HG02870 (cell line): ENCODE data around the gene GRK2.
A peak's percentile ranks its signal among the peaks of the same experiment; 100 is the strongest.

Source experiments
- ATAC-seq: cut with Tn5 transposase; IDR thresholded peaks from one replicate; pipeline ENCODE4 v1.9.1; 2021; ENCODE audit warnings: mild to moderate bottlenecking, moderate library complexity; ENCODE audit not compliant: unreplicated experiment

Gene GRK2

GRCh38 chr11:67280788-67281551 is 14.7 kb downstream of the GRK2 start:
- no peak for ATAC-seq

GRCh38 chr11:67281552-67282150 is 15.4 kb downstream of the GRK2 start:
- no peak for ATAC-seq

- no peak for ATAC-seq
Measured at GRCh38 chr11:67282155-67282875, 16.0 kb downstream of the GRK2 start.

- ATAC-seq: no peak
Measured at GRCh38 chr11:67282876-67283371, 16.7 kb downstream of the GRK2 start.

- ATAC-seq: no peak
Measured at GRCh38 chr11:67283481-67283963, 17.2 kb downstream of the GRK2 start.

- no peak for ATAC-seq
Measured at GRCh38 chr11:67284811-67285540, 18.7 kb downstream of the GRK2 start.

- no peak for ATAC-seq
Measured at GRCh38 chr11:67285541-67286498, 19.5 kb downstream of the GRK2 start.

- ATAC-seq: no peak
Measured at GRCh38 chr11:67286621-67287333, 20.5 kb downstream of the GRK2 start.

GRCh38 chr11:67287355-67288197 is 21.3 kb downstream of the GRK2 start:
- no peak for ATAC-seq

- no peak for ATAC-seq
Measured at GRCh38 chr11:67288198-67288451, 21.9 kb downstream of the GRK2 start.

- ATAC-seq: peak; percentile 66
Measured at GRCh38 chr11:67288452-67289225, 22.4 kb downstream of the GRK2 start.

GRCh38 chr11:67289226-67289650 is 23.0 kb downstream of the GRK2 start, which contains the start of gene ANKRD13D:
TSS of gene ANKRD13D (plus strand) at chr11:67289303. CDS start at chr11:67289461, 158 bp downstream.
- no peak for ATAC-seq

GRCh38 chr11:67289651-67290479 is 23.6 kb downstream of the GRK2 start:
- no peak for ATAC-seq

GRCh38 chr11:67290801-67291200 is 24.5 kb downstream of the GRK2 start:
- ATAC-seq: no peak

- no peak for ATAC-seq
Measured at GRCh38 chr11:67291481-67292381, 25.5 kb downstream of the GRK2 start.

- no peak for ATAC-seq
Measured at GRCh38 chr11:67292671-67293070, 26.4 kb downstream of the GRK2 start.
